Parathyroid adenoma (tissue), 2 donors: ENCODE measurements around the gene MYADML2.

Experiments used
- H2AFZ ChIP-seq: fragments of 300-600 bp; sonication (generic); one replicate; pipeline ENCODE4 v1.7.0; 2017; ENCODE audit warnings: antibody characterized with exemption, mild to moderate bottlenecking
- H3K27ac ChIP-seq: fragments of 300-600 bp; sonication (generic); one replicate; pipeline ENCODE4 v1.7.0; 2017
- H3K27me3 ChIP-seq: fragments of 300-600 bp; sonication (generic); one replicate; pipeline ENCODE4 v1.7.0; 2017; ENCODE audit warnings: low read length; ENCODE audit not compliant: control insufficient read depth, insufficient read depth
- H3K36me3 ChIP-seq: fragments of 300-600 bp; sonication (generic); one replicate; pipeline ENCODE4 v1.7.0; 2017; ENCODE audit warnings: low read length; ENCODE audit not compliant: control insufficient read depth, insufficient read depth
- H3K4me1 ChIP-seq: fragments of 300-600 bp; sonication (generic); one replicate; pipeline ENCODE4 v1.7.0; 2017; ENCODE audit warnings: control low read depth
- H3K4me2 ChIP-seq: fragments of 300-600 bp; sonication (generic); one replicate; pipeline ENCODE4 v1.7.0; 2017; ENCODE audit warnings: low read length
- H3K4me3 ChIP-seq: fragments of 300-600 bp; sonication (generic); one replicate; pipeline ENCODE4 v1.7.0; 2017; ENCODE audit warnings: low read depth, low read length
- H3K79me2 ChIP-seq: fragments of 300-600 bp; sonication (generic); one replicate; pipeline ENCODE4 v1.7.0; 2017; ENCODE audit warnings: control low read depth
- H3K9ac ChIP-seq: fragments of 300-600 bp; sonication (generic); one replicate; pipeline ENCODE4 v1.7.0; 2017; ENCODE audit warnings: mild to moderate bottlenecking
- H3K9me3 ChIP-seq: fragments of 300-600 bp; sonication (generic); one replicate; pipeline ENCODE4 v1.7.0; 2017; ENCODE audit warnings: low read length; ENCODE audit not compliant: control insufficient read depth
- CTCF ChIP-seq: fragments of 300-600 bp; sonication (generic); IDR thresholded peaks from one replicate; pipeline ENCODE4 v1.7.0; 2017; ENCODE audit warnings: antibody characterized with exemption, mild to moderate bottlenecking
- donor health status: primary hyperparathyroidism.

The MYADML2 gene

DNA sequence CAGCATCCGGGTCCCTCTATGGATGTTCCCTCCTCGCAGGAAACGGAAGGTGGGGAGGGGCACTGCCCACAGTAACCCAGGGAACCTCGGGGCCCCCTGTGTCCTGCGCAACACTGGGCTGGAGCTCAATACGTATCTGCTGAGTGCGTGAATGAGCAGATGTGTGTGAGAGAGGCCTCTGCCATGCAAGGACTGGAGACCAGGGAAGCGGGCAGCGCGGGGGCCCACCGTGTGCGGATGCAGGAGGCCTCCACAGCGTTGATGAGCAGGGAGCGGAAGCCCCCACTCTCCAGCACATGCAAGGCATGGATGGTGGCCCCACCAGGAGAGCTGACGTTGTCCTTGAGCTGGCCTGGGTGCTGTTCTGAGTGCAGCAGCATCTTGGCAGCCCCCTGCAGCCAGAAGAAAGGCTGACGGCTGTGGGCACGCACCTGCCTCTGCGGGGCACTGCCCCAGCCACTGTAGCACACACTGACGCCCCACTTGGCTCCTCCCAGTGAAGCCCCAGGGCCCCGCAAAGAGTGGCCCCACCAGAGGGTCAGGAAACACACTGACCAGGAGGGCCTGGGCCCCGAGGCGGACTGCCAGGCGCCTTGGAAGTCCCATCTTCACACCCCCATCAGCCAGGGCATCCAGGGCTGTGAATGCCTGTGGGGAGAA, 12.8 kb downstream of the MYADML2 start:
- Histone ChIP-seq H3K4me3 (no peak overlapping the region), H3K4me2 (no peak overlapping the region), H3K4me1 (no peaks in the 10 kb centered on the region), H3K27me3 (no peaks in the 10 kb centered on the region), H2AFZ (no peak overlapping the region), H3K79me2 (no peaks in the 10 kb centered on the region), H3K9me3 (no peaks in the 10 kb centered on the region), H3K36me3 (no peaks in the 10 kb centered on the region), H3K27ac (no peak overlapping the region), H3K9ac (no peak overlapping the region)
- no peak for TF ChIP-seq CTCF

GRCh38 chr17:81933178-81933699, 13.8 kb downstream of the MYADML2 start:
- Histone ChIP-seq H3K4me3 (no peak overlapping the region), H3K4me1 (peaks cover 2% of the 10 kb centered on the region), H2AFZ (no peak overlapping the region), H3K9ac (no peak overlapping the region), H3K79me2 (no peaks in the 10 kb centered on the region), H3K27ac (no peak overlapping the region), H3K4me2 (no peak overlapping the region), H3K9me3 (no peaks in the 10 kb centered on the region), H3K27me3 (no peaks in the 10 kb centered on the region), H3K36me3 (no peaks in the 10 kb centered on the region)
- no peak for TF ChIP-seq CTCF

DNA sequence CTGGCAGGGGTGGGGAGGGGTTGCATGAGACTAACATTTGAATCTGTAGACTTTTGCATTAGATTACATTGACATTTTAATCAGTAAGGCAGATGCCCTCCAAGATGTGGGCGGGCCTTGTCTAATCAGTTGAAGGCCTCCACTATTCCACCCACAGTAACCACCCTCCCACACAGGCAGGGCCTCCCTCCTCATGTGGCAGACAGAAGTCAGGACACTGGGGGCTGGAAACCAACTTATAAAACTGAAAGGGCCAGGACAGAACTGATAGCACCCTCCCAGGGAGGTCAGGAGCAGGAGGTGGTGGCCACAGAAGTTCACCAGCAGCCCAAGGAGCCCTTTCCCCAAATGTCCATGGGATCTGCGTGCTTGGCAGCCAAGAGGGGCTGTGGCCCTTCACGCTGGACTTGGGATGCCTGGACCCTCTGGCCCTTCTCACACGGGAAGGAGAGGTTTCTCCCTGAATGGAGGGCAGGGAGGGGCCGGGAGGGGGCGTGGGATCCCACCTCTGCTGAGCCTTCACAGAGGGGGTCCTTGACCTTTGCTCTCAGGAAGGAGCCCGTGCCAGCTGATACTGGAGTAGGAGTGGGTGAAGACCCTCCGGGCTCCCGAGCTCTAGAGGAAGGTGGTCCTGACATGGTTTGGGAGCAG, 14.6 kb downstream of the MYADML2 start:
- Histone ChIP-seq H3K4me3 (no peak overlapping the region), H3K4me2 (no peak overlapping the region), H3K9me3 (no peaks in the 10 kb centered on the region), H3K4me1 (peaks cover 2% of the 10 kb centered on the region), H3K27me3 (no peaks in the 10 kb centered on the region), H3K36me3 (no peaks in the 10 kb centered on the region), H3K27ac (no peak overlapping the region), H2AFZ (no peak overlapping the region), H3K79me2 (no peaks in the 10 kb centered on the region), H3K9ac (no peak overlapping the region)
- TF ChIP-seq CTCF = no peak

GRCh38 chr17:81931557-81932332, 15.3 kb downstream of the MYADML2 start:
- Histone ChIP-seq H3K27ac (no peak overlapping the region), H3K4me1 (peaks cover 2% of the 10 kb centered on the region), H3K4me3 (no peak overlapping the region), H3K27me3 (no peaks in the 10 kb centered on the region), H2AFZ (no peak overlapping the region), H3K79me2 (no peaks in the 10 kb centered on the region), H3K36me3 (no peaks in the 10 kb centered on the region), H3K9ac (no peak overlapping the region), H3K9me3 (no peaks in the 10 kb centered on the region), H3K4me2 (no peak overlapping the region)
- TF ChIP-seq CTCF = no peak
